HG03039 (cell line): ENCODE data around the gene ATF4.

Experiments
- ATAC-seq: cut with Tn5 transposase; IDR thresholded peaks from one replicate; pipeline ENCODE4 v1.9.1; 2021; ENCODE audit warnings: mild to moderate bottlenecking, moderate library complexity; ENCODE audit not compliant: unreplicated experiment

The ATF4 gene

DNA sequence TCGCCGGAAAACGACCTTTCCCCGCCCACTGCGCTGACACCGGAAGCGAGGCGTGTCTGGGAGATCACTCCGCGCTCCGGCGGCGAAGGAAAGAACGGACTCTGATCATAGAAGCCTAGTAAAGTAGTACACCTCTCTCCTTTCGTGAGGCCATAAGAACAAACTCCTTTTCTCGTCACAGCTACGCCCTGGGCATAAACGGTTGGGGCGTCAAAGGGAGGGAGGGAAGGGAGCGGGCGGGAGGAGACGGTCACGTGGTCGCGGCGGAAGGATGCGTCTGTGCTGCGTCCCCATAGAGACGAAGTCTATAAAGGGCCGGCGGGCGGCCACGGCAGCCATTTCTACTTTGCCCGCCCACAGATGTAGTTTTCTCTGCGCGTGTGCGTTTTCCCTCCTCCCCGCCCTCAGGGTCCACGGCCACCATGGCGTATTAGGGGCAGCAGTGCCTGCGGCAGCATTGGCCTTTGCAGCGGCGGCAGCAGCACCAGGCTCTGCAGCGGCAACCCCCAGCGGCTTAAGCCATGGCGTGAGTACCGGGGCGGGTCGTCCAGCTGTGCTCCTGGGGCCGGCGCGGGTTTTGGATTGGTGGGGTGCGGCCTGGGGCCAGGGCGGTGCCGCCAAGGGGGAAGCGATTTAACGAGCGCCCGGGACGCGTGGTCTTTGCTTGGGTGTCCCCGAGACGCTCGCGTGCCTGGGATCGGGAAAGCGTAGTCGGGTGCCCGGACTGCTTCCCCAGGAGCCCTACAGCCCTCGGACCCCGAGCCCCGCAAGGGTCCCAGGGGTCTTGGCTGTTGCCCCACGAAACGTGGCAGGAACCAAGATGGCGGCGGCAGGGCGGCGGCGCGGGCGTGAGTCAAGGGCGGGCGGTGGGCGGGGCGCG is at the start of gene ATF4:
TSS of gene ATF4 (plus strand) at position 337 of the 880 bp plus-strand sequence. CDS start 884 bp downstream, outside the sequence.
- ATAC-seq = peak; percentile 39

DNA sequence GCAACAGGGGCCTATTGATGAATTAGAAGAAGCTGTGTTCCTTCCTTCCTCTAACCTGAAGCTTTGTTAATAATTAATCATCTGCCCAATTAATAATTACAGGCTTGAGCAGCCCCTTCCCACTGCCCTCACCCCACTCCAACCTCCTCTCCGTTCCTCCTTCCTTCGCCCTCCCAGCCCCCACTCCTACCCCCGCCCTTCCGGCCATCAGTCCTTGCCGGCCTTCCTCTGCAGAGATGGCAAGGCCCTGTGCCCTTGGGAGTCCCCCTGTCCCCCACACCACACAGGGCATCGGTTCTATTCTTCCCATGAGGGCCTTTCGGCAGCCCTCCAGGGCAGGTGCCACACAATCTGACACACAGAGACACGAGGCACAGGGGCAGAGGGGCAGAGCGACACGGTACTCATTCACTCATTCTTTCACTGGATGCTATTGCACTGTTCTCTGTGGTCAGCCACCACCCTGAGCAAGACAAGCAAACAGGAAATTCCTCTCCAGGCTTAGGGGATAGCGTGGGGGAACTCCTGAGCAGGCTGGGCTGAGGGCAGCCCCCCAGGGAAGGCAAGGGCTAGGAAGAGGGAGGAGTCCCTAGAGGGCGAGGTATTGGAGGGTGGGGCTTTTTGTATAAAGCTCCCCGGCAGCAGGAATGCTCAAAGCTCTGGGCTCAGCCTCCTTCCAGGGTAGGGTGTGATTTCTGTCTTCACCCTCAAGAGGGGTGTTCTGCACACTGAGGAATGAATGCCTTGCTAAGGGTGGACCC is 48.8 kb upstream of the ATF4 start:
- no peak for ATAC-seq

DNA sequence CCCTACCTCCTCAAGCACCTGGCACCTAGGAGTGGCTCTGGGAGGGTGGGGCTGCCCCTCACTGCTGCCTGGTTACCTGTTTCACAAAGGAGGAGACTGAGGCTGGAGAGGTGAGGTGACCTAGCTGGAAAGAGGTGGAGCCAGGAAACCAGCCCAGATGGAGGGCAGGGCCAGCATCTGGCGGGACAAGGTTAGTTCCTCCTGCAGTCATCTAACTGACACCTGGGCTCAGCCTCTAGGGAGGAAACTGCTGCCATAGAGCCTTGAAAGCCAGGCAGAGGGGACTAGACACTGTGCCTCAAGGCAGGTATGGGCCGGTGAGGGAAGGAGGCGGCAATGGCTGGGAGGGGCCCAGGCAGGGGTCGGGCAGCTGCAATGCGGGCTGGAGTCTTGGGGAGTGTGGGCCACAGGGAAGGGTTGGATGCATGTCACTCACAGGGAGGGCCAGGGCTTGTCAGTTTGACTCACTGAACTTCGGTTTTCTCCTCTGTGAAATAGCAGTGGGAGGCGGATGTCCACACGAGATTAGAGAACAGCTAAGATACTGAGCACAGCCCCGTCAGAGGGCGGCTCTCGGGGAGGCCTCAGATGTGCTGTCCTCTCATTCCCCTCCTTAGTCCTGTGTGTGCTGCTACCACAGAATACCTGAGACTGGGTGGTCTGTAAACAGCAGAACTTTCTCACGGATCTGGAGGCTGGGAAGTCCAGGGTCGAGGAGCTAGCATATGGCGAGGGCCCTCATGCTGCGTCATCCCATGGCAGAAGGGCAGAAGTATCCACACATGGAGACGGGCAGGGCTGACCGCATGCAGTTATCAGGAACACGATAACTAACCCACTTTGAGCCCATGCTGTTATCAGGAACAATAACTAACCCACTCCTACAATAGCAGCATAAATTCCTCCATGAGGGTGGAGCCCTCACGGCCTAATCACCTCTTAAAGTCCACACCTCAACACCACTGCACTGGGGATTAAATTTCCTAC is 47.5 kb upstream of the ATF4 start:
- no peak for ATAC-seq

- no peak for ATAC-seq
Observed at GRCh38 chr22:39473851-39474250, 46.5 kb upstream of the ATF4 start.

DNA sequence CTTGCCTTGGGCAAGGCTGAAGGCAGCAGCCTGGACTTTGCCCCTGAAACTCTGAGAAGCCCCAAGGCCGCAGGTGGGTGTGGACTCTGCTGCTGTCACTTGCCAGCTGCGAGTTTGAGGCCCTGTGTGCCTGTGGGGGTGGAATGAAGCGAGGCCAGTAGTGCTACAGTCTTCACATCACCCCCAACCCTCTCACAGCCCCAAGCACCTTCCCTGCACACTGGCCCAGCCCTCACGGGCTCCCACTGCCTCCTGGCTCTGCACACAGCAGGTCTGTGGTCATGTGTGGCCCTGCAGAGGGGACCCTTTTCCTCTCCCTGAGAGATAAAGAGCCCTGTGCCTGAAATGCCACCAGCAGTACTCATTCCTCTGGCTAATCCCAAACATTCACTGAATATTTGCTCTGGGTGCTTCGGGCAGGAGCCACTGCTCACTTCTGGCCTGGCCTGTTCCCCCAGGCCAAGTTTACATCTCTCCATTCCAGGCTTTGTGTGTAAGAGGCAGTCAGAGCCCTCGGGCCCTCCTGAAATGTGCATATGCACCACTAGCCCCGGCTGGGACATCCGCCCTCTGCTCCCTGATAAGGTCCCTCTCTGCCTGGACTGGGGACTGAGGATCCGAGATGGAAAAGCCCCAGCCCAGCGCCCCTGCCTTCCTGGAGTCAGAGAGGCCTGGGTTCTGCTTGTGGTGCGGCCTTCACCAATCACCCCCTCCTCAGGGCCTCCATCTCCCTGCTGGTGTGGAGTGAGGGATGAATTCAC is 45.8 kb upstream of the ATF4 start:
- no peak for ATAC-seq

GRCh38 chr22:39475337-39475736 is 45.0 kb upstream of the ATF4 start:
- no peak for ATAC-seq

DNA sequence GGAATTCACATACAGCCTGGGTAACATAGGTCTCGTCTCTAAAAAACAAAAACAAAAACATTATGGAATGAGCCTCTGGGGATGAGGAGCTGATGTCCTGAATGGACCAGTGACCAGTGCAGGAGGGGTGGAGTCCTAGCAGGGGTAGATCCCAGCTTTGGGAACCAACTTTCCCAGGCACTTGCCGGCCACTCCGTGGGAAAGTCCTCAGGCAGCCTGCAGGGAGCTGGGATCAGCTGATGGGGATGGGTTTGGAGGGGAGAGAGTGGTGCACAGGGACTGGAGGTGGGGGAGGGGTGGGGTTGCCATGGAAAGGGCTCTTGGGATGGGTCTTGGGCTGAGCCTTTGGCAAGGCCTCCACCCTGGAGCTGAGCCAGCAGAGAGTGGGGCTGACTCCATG is 44.5 kb upstream of the ATF4 start:
- no peak for ATAC-seq

DNA sequence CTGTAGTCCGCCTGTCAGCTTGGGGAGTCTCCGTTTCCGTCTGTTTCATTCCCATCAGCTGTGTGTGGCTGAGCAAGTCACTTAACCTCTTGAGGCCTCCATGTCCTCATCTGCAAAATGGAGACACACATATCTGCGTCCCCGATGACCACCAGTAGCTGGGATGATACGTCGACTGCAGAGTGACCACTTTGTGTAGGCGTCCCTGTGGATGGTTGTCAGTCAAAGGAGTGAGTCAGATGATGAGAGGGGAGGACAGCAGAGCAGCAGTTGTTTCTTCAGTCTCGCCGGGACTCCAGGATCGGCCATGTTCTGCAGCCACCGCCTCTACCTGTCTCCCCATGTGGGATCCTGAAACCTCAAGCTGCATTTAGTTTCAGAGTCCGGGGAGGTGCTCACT is 43.7 kb upstream of the ATF4 start:
- ATAC-seq = no peak

GRCh38 chr22:39477542-39477941 is 42.8 kb upstream of the ATF4 start:
- no peak for ATAC-seq

DNA sequence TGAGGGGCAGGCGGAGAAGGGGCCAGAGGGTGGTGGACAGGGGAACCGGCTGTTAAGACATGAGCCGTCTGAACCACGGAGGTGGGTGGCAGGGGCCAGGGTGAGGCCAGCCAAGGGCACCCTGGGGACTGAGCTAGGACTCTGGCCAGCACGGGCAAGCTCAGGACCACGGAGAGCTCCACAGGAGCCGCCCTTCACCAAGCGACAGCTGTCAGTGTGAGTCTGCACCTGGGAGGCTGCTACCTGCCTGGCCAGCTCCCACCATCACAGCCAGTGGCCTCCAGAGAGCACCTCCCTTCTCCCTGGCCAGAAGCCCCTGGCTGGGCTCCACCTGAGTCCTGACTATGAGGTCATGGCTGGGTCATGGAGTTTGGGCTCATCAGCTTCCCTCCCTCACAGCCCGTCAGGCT is 41.9 kb upstream of the ATF4 start:
- ATAC-seq = no peak

- ATAC-seq = no peak
Observed at GRCh38 chr22:39479254-39479653, 41.1 kb upstream of the ATF4 start.

GRCh38 chr22:39480557-39480956 is 39.8 kb upstream of the ATF4 start:
- no peak for ATAC-seq

- no peak for ATAC-seq
Observed at GRCh38 chr22:39481054-39481453, 39.3 kb upstream of the ATF4 start.

- no peak for ATAC-seq
Observed at GRCh38 chr22:39481595-39481994, 38.8 kb upstream of the ATF4 start.

GRCh38 chr22:39482768-39483167 is 37.6 kb upstream of the ATF4 start:
- ATAC-seq = no peak

DNA sequence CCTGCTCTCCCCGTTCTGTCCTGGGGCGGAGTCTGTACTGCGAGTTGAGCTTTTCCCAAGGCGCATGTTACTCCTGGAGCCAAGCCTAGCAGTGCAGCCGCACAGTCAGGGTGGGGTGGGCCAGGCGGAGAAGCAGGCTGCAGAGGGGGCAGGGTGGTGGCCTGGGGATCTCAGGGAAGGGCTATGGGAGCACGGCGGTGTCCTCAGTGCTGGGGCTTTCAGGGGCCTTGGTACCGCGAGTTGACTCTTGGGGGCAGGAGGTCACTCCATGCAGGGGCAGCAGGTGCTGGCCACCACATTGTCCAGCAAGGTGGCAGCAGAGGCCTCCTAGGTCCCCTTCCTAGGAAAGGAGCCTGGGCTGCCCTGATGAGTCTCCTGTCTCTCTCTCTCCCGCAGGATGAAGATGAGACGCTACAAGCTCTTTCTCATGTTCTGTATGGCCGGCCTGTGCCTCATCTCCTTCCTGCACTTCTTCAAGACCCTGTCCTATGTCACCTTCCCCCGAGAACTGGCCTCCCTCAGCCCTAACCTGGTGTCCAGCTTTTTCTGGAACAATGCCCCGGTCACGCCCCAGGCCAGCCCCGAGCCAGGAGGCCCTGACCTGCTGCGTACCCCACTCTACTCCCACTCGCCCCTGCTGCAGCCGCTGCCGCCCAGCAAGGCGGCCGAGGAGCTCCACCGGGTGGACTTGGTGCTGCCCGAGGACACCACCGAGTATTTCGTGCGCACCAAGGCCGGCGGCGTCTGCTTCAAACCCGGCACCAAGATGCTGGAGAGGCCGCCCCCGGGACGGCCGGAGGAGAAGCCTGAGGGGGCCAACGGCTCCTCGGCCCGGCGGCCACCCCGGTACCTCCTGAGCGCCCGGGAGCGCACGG is 33.2 kb upstream of the ATF4 start:
- no peak for ATAC-seq

GRCh38 chr22:39487826-39488520 is 32.4 kb upstream of the ATF4 start:
- no peak for ATAC-seq

DNA sequence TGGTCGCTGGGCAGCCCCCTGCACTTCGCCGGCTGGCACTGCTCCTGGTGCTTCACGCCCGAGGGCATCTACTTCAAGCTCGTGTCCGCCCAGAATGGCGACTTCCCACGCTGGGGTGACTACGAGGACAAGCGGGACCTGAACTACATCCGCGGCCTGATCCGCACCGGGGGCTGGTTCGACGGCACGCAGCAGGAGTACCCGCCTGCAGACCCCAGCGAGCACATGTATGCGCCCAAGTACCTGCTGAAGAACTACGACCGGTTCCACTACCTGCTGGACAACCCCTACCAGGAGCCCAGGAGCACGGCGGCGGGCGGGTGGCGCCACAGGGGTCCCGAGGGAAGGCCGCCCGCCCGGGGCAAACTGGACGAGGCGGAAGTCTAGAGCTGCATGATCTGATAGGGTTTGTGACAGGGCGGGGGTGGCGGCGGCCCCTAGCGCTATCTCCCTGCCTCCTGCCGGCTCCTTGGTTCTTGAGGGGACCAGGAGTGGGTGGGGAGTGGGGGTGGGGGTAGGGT is 31.7 kb upstream of the ATF4 start:
- no peak for ATAC-seq
